Measurements from ENCODE around the gene IYD. TPM values are rescaled to one million over a fixed set of nuclear protein-coding genes. Genes with fewer than 3 reads are reported as not detected.
"Not testable (repeated sequence)": the region's sequence is repeated elsewhere in the genome, so short reads cannot be mapped to it uniquely, and the experiment has no call there.

IYD gene
- polyA plus RNA-seq, 1 of the 3 experiments (the other 2 are of a cell fraction) = not detected

- TF ChIP-seq PBX3 (IDR thresholded peaks at IDR 0.05) = no peak
- TF ChIP-seq EZH2phosphoT487 (IDR thresholded peaks at IDR 0.05; ENCODE audit: borderline replicate concordance, low read depth) = no peak
- no peak for TF ChIP-seq MXI1 (IDR thresholded peaks at IDR 0.05; ENCODE audit: low read depth, low read length)
- no peak for TF ChIP-seq RAD21 (IDR thresholded peaks at IDR 0.05; ENCODE audit: low read length)
- no peak for TF ChIP-seq RCOR1 (IDR thresholded peaks at IDR 0.05; ENCODE audit: low read length)
- TF ChIP-seq FOXJ3 (CRISPR knock-in tag; IDR thresholded peaks at IDR 0.05) = no peak
Measured at GRCh38 chr6:150372051-150372450, 3.2 kb downstream of the IYD start (continued).

- ChIA-PET CTCF (interaction anchor here (0.5 kb wide), 1 partner anchor 25 kb away, joined by 3 read pairs; no protein-coding TSS in a partner anchor), POLR2A (no interaction called here)
- H3K36me3 ChIP-seq (replicated peaks in 1 of 2; ENCODE audit: control insufficient read depth in 1 of 2, insufficient read depth in 2 of 2, low read length in 1 of 2) = no peaks in the 10 kb centered on the region
- H3K9me3 ChIP-seq = no peaks in the 10 kb centered on the region
- H3F3A ChIP-seq (replicated peaks; ENCODE audit: insufficient read depth) = no peaks in the 10 kb centered on the region
- no peak overlapping the region for H3K27ac ChIP-seq (ENCODE audit: low read depth in 2 of 2, low read length in 1 of 2)
- H3K9ac ChIP-seq = no peak overlapping the region
- no peak for TF ChIP-seq REST (IDR thresholded peaks at IDR 0.05; ENCODE audit: low read depth, low read length)
- no peak for TF ChIP-seq FOXM1 (IDR thresholded peaks at IDR 0.05; ENCODE audit: low read depth)
- no peak for DNase-seq
- H3K4me1 ChIP-seq (ENCODE audit: control insufficient read depth in 1 of 2, insufficient read depth in 2 of 2, low read depth in 1 of 2, low read length in 1 of 2) = no peaks in the 10 kb centered on the region
- no peak overlapping the region for H2AFZ ChIP-seq (ENCODE audit: low read depth)
- 0% methylated on average over 2 of the region's 2 CpGs for WGBS (ENCODE audit: low lambda C conversion rate)
- no peak overlapping the region for H3K4me3 ChIP-seq (ENCODE audit: low read depth in 2 of 2, low read length in 1 of 2)
- H3K9me2 ChIP-seq = no peaks in the 10 kb centered on the region
- no peaks in the 10 kb centered on the region for H4K20me1 ChIP-seq (ENCODE audit: insufficient read depth)
- no peaks in the 10 kb centered on the region for H3K79me2 ChIP-seq (ENCODE audit: insufficient read depth)
- H3K27me3 ChIP-seq (ENCODE audit: insufficient read depth) = no peaks in the 10 kb centered on the region
- H3K4me2 ChIP-seq = no peak overlapping the region
Measured at GRCh38 chr6:150373260-150373701, 4.5 kb downstream of the IYD start.

DNA sequence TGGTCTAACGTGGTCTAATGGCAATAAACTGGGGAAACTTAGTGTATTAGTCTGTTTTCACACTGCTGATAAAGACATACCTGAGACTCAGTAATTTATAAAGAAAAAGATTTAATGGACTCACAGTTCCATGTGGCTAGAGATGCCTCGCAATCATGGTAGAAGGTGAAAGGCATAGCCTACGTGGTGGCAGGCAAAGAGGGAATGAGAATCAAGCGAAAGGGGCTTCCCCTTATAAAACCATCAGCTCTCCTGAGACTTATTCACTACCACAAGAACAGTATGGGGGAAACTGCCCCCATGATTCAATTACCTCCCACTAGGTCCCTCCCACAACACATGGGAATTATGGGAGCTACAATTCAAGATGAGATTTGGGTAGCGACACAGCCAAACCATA lies 5.5 kb downstream of the IYD start:
- H3K79me2 ChIP-seq (ENCODE audit: insufficient read depth); H3K9me3 ChIP-seq; H3K4me1 ChIP-seq (ENCODE audit: control insufficient read depth in 1 of 2, insufficient read depth in 2 of 2, low read depth in 1 of 2, low read length in 1 of 2); H3K9me2 ChIP-seq; DNase-seq; CTCF ChIA-PET; H3K4me2 ChIP-seq; H2AFZ ChIP-seq (ENCODE audit: low read depth); POLR2A ChIA-PET; H4K20me1 ChIP-seq (ENCODE audit: insufficient read depth); H3K9ac ChIP-seq; H3K4me3 ChIP-seq (ENCODE audit: low read depth in 2 of 2, low read length in 1 of 2); H3K36me3 ChIP-seq (replicated peaks in 1 of 2; ENCODE audit: control insufficient read depth in 1 of 2, insufficient read depth in 2 of 2, low read length in 1 of 2); H3K27ac ChIP-seq (ENCODE audit: low read depth in 2 of 2, low read length in 1 of 2); H3F3A ChIP-seq (replicated peaks; ENCODE audit: insufficient read depth); H3K27me3 ChIP-seq (ENCODE audit: insufficient read depth): not testable (repeated sequence)
- 0% methylated on average over 5 of the region's 5 CpGs for WGBS (ENCODE audit: low lambda C conversion rate)
